DND-41 (cell line): ENCODE data around the gene SETD3.

Source experiments
- CTCF ChIP-seq: IDR thresholded peaks from 2 replicates; pipeline ENCODE4 v1.5.1; 2012; ENCODE audit warnings: borderline replicate concordance, low read length, moderate library complexity, mild to moderate bottlenecking; ENCODE audit not compliant: poor library complexity, severe bottlenecking; ENCODE audit errors: extremely low read depth
- EZH2 ChIP-seq: IDR thresholded peaks from 3 replicates; pipeline ENCODE4 v1.6.1; 2012; ENCODE audit warnings: borderline replicate concordance, low read depth, mild to moderate bottlenecking, moderate library complexity, low read length, inconsistent platforms; ENCODE audit not compliant: severe bottlenecking

- TF ChIP-seq CTCF (no peak), EZH2 (no peak)
Observed at GRCh38 chr14:99418242-99418641, 62.4 kb downstream of the SETD3 start.
